ENCODE data around the gene IL12RB2.

IL12RB2 gene

DNA sequence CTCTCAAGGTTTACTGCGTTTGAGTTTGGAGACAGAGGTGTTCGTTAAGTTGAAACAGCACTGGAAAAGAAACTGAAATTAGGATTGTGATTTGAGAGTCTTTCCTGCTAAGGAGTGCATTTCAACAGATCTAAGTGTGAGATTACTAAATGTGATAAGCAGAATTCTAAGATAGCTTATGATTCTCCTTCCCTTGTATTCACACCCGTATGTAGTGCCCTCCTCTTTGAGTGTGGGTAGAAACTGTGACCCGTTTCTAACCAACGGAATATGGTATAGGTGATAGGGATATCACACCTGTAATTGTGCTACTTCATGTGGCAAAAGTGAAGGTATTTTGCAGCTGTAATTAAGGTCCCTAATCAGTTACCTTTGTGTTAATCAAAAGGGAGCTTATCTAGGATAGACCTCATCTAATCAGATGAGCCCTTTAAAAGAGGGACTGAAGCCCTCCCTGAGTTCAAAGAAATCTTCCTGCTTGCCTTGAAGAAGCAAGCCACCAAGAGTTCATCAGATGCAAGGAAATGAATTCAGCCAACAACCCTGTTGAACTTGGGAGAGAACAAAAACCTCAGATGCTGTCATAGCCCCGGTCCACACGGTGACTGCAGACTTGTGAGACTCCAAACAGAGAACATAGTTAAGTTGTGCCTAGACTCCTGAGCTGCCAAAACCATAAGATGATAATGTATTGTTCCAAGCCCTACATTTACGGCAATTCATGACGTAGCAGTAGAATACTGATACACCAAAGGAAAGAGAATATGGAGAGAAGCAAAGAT, 12.6 kb upstream of the IL12RB2 start:
- in situ Hi-C loops (cut with MboI; ENCODE audit: low sequenced_read_pairs): no loop called here

DNA sequence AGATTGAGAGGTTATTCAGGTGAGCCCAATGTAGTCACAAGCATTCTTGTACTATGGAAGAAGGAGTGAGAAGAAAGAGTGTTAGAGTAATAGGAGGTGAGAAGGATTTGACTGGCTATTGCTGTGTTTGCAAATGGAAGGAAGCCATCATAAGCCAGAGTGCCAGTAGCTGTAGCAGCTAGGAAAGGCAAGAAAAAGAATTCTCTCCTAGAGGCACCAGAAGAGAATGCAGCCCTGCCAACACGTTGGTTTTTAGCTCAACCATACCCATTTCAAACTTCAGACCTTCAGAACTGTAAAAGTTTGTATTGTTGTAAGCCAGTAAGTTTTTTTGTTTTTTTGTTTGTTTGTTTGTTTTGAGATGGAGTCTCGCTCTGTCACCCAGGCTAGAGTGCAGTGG, 8.9 kb upstream of the IL12RB2 start:
- no peak overlapping the region for H3K4me3 ChIP-seq
- no peak for DNase-seq (ENCODE audit: low spot score in 2 of 2)
- in situ Hi-C loops (cut with MboI; ENCODE audit: low sequenced_read_pairs): no loop called here

More for the DNA sequence above, 12.6 kb upstream of the IL12RB2 start:
- Histone ChIP-seq H3K4me3 (no peak overlapping the region), H3K9me3 (no peaks in the 10 kb centered on the region; the same call in 1 of the 2 replicates), H3K4me1 (no peaks in the 10 kb centered on the region), H3K36me3 (replicated peaks) (no peaks in the 10 kb centered on the region), H3K27me3 (ENCODE audit: low read depth) (no peaks in the 10 kb centered on the region)
- no peak for DNase-seq (ENCODE audit: low spot score in 2 of 2)

DNA sequence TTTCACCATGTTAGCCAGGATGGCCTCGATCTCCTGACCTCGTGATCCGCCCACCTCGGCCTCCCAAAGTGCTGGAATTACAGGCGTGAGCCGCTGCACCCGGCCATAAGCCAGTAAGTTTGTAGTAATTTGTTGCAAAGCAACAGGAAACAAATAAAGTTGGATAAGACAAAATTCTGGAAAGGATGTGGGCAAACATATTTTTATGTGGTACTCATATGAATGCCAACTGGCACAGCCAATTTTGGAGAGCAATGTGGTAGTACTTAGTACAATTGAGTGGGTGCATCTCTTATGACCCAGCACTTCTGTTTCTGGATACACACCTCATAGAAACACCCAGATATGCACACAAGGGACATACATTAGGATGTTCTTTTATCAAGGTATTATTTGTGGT, 8.4 kb upstream of the IL12RB2 start:
- H3K9me3 ChIP-seq: no peaks in the 10 kb centered on the region; the same call in 1 of the 2 replicates
- peaks cover 4% of the 10 kb centered on the region; the same call in 1 of the 2 replicates for H3K27me3 ChIP-seq (ENCODE audit: low read depth)
- no peaks in the 10 kb centered on the region for H3K4me1 ChIP-seq
- DNase-seq (ENCODE audit: low spot score in 2 of 2): no peak
- H3K36me3 ChIP-seq (replicated peaks): no peaks in the 10 kb centered on the region
- no peak overlapping the region for H3K4me3 ChIP-seq
- in situ Hi-C loops (cut with MboI; ENCODE audit: low sequenced_read_pairs): no loop called here

More for the DNA sequence above, 8.9 kb upstream of the IL12RB2 start:
- H3K27me3 ChIP-seq (ENCODE audit: low read depth): no peaks in the 10 kb centered on the region
- no peaks in the 10 kb centered on the region for H3K4me1 ChIP-seq
- H3K36me3 ChIP-seq (replicated peaks): no peaks in the 10 kb centered on the region
- H3K9me3 ChIP-seq: no peaks in the 10 kb centered on the region; the same call in 1 of the 2 replicates

DNA sequence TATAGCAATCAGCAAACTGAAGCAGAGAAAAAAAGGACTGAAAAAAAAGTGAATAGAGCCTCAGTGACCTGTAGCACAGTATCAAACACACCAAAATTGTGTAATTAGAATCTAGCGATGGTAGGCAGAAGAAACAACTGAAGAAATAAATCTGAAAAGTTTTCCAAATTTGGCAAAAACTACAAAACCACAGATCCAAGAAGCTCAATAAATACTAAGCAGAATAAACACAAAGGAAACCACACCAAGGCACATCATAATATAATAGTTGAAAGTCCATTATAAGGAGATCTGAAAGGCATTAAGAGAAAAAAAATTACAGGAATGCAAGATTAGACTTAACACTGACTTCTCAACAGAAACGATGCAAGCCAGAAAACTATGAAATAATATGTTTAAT, 7.1 kb upstream of the IL12RB2 start:
- in situ Hi-C loops (cut with MboI; ENCODE audit: low sequenced_read_pairs): no loop called here
- no peaks in the 10 kb centered on the region for H3K36me3 ChIP-seq (replicated peaks)
- H3K4me1 ChIP-seq: no peaks in the 10 kb centered on the region

DNA sequence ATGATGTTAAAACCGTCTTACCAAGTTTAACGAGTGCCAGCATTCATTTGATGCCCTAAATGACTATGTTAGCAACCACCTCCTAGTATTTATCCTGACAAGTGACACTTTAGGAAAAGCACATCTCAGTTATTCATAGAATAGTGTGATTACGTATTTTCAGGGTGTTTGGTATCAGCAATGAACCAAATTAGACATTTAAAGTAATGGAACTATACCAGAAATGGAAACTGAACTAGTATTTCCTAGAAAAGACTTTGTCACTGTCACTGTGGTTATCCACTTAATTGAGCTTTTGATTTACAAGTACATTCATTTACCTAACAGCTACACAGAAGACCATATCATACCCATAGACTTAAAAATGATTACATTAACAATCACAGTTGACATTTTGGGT, 3.6 kb upstream of the IL12RB2 start:
- Histone ChIP-seq H3K4me1 (no peaks in the 10 kb centered on the region), H3K4me3 (no peak overlapping the region), H3K36me3 (replicated peaks) (no peaks in the 10 kb centered on the region), H3K9me3 (no peaks in the 10 kb centered on the region; the same call in 1 of the 2 replicates), H3K27me3 (ENCODE audit: low read depth) (peaks cover 4% of the 10 kb centered on the region; the same call in 1 of the 2 replicates)
- no peak for DNase-seq (ENCODE audit: low spot score in 2 of 2)
- in situ Hi-C loops (cut with MboI; ENCODE audit: low sequenced_read_pairs): no loop called here

More for the DNA sequence above, 7.1 kb upstream of the IL12RB2 start:
- DNase-seq (ENCODE audit: low spot score in 2 of 2): no peak
- H3K9me3 ChIP-seq: no peaks in the 10 kb centered on the region; the same call in 1 of the 2 replicates
- peaks cover 4% of the 10 kb centered on the region; the same call in 1 of the 2 replicates for H3K27me3 ChIP-seq (ENCODE audit: low read depth)
- no peak overlapping the region for H3K4me3 ChIP-seq

DNA sequence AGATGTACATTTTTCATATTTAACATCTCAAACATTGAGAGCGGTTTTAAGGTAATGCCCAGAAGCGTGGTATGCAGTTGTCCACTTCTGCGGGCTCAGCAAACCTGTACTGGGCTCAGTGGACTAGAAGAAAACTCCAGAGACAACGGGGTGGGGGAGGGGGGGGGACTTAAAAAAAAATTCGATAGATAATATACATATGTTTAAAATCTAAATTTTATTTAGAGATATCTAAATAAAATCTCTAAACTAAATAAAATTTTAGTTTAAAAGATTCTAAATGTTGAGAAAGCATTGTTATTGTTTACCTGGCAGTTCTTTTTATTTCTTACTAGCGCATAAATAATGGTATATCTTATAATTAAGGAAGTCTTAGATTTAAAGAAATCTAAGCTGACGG, 1.1 kb upstream of the IL12RB2 start:
- H3K4me3 ChIP-seq: no peak overlapping the region
- in situ Hi-C loops (cut with MboI; ENCODE audit: low sequenced_read_pairs): no loop called here
- H3K9me3 ChIP-seq: no peaks in the 10 kb centered on the region
- H3K36me3 ChIP-seq (replicated peaks): no peaks in the 10 kb centered on the region
- no peak for DNase-seq (ENCODE audit: low spot score in 2 of 2)
- H3K4me1 ChIP-seq: no peaks in the 10 kb centered on the region
- H3K27me3 ChIP-seq (ENCODE audit: low read depth): peaks cover 4% of the 10 kb centered on the region; the same call in 1 of the 2 replicates

DNA sequence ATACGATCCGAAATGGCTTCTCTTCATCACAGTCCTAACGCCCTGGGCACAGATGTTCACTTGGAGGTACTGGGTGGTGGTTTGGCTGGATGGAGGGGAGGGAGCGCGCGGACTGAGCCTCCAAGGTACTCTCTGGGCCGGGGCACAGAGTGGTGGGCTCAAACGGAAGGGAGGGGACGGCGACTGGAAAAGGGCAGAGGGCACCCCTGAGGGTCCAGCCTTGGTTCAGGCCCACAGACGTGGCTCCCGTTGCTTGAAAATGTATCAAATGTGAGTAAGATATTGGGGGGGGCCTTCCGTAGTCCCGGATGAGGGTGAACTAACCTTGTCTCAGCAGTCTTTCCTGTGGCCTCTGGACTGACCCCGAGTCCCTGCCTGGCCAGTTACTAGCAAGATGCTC, 463 bp downstream of the IL12RB2 start:
- in situ Hi-C loops (cut with MboI; ENCODE audit: low sequenced_read_pairs): no loop called here
- Histone ChIP-seq H3K9me3 (no peaks in the 10 kb centered on the region), H3K4me3 (no peak overlapping the region; the same call in 1 of the 2 replicates), H3K27me3 (ENCODE audit: low read depth) (peaks cover 4% of the 10 kb centered on the region; the same call in 1 of the 2 replicates), H3K36me3 (replicated peaks) (no peaks in the 10 kb centered on the region), H3K4me1 (no peaks in the 10 kb centered on the region)
- DNase-seq (ENCODE audit: low spot score in 2 of 2): peak in 1 of 2 experiments; percentile 9

DNA sequence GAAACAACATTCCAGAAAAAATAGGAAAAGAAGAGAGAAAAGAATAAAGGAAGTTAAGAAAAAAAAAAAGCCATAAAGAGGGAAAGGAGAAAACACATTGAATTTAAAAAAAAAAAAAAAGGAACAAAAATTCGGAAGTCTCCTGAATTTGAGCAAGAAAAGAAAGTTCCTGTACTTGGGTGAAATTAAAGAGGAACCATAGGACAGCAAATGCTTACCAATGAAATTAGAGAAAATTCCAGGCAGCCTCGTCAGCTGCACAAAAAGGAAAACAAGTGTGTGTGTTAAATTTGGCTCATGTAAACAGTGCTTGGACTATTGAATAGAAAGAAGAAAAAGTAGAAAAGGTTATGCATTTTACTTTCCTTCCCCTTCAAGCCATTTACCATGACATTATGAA, 4.9 kb downstream of the IL12RB2 start:
- in situ Hi-C loops (cut with MboI; ENCODE audit: low sequenced_read_pairs): no loop called here
- DNase-seq (ENCODE audit: low spot score in 2 of 2): no peak
- H3K36me3 ChIP-seq (replicated peaks): no peaks in the 10 kb centered on the region

DNA sequence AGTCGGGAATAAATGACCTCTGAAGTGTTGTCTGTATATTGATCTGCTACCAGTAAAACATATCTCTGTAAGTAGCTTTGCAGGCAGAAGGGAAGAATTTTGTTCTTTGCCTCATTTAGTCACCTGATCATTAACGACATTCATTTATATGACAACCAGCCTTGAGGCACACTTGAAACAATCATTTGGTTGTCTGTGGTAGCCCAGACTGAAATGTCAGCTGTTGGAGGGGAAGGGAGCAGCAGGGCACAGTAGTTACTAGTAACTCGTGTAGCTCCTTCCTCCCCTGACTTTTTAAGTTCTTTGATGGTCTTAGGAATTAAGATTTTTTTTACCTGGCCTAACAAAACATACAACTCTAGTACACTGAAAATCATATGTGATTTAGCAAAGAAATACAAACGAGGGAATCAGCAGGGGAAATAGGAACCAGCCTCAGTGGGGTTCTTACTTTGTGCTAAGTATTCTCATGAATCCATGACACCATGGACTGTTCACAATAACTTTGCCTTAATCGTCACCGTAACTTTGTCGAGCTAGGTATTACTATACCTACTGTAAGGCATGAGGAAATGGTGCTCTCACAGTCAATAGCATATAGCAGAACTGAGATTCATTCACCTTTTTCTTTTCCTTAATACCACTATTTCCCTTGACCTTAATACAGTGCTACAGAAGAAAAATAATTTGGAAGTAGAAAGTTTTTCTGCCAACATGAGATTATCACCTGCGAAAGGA, 6.4 kb downstream of the IL12RB2 start:
- Histone ChIP-seq H3K4me1 (no peaks in the 10 kb centered on the region), H3K36me3 (replicated peaks) (no peaks in the 10 kb centered on the region), H3K4me3 (no peak overlapping the region), H3K9me3 (no peaks in the 10 kb centered on the region), H3K27me3 (ENCODE audit: low read depth) (no peaks in the 10 kb centered on the region)
- in situ Hi-C loops (cut with MboI; ENCODE audit: low sequenced_read_pairs): no loop called here
- no peak for DNase-seq (ENCODE audit: low spot score in 2 of 2)

More for the DNA sequence above, 4.9 kb downstream of the IL12RB2 start:
- no peaks in the 10 kb centered on the region for H3K9me3 ChIP-seq
- H3K4me3 ChIP-seq: no peak overlapping the region
- H3K27me3 ChIP-seq (ENCODE audit: low read depth): no peaks in the 10 kb centered on the region
- no peaks in the 10 kb centered on the region for H3K4me1 ChIP-seq

DNA sequence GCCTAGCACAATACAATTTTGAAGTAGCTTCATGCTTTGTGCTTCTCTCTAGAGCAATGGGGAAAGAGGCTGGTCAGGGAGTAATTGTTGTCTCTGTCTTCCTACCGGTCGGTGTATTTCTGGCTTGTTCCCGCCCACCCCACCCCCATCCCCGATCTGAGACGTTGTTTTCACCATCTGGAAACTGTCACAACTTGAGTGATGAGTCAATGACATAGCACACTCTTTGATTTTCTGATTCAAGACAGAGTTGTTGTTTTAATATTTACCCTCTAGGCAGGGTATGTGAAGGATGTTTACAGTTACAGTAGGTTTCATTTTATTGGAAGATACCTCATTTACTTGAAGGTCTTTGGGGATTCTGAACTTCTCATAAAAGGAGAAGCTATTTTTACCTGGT, 7.0 kb downstream of the IL12RB2 start:
- H3K4me1 ChIP-seq: no peaks in the 10 kb centered on the region
- no peaks in the 10 kb centered on the region for H3K27me3 ChIP-seq (ENCODE audit: low read depth)
- no peak for DNase-seq (ENCODE audit: low spot score in 2 of 2)
- H3K36me3 ChIP-seq (replicated peaks): no peaks in the 10 kb centered on the region
- no peaks in the 10 kb centered on the region for H3K9me3 ChIP-seq
- in situ Hi-C loops (cut with MboI; ENCODE audit: low sequenced_read_pairs): no loop called here
- H3K4me3 ChIP-seq: no peak overlapping the region

DNA sequence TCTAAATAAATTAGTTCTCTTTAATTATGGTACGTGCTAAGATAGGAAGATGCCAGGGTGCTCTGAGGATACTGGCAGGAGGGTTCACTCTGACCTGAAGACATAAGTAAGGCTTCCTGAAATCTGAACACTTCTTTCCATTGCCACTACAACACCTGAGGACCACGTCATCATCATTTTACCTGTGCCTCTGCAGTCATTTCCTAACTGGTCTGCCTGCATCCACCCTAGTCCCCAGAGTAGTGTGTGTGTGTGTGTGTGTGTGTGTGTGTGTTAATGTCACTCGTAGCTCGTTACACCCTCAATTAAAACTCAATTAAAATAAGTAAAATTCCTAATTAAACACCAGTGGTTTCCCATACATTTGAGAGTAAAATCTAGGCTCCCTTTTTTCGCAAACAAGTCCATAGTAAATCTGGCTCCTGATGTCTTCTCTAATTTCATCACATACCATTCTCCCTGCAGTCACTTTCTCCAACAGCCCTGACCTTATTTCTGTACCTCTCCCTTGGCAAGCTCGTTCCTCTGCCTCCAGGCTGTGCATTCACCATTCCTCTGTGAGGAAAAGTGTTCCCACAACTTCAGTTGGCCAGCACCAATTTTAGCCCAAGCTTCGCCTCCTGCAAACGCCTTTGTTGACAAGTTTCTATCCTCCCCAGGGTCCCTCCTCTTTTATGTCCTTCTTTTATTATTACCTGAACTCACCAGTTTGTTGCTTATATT, 8.7 kb downstream of the IL12RB2 start:
- in situ Hi-C loops (cut with MboI; ENCODE audit: low sequenced_read_pairs): no loop called here
- H3K9me3 ChIP-seq: no peaks in the 10 kb centered on the region
- H3K36me3 ChIP-seq (replicated peaks): no peaks in the 10 kb centered on the region
- DNase-seq (ENCODE audit: low spot score in 2 of 2): no peak
- no peak overlapping the region for H3K4me3 ChIP-seq
- no peaks in the 10 kb centered on the region for H3K4me1 ChIP-seq
- H3K27me3 ChIP-seq (ENCODE audit: low read depth): no peaks in the 10 kb centered on the region

DNA sequence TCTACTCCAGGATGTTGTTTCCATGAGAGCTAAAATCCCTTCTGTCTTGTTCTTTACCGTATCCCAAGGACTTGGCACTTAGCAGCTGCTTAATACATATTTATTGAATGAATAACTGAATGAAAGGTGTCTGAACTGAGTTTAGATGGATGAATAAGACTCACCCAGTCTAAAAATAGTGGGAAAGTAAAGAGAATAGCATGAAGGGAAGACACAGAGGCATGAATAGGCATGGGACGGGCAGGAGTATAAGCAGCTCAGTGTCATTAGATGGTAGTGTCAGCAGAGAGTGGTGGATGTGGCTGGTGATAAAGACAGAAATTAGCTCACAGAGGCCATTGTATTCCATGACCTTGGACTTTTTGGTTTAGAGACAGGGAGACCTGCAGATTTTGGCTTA, 9.2 kb downstream of the IL12RB2 start:
- Histone ChIP-seq H3K4me1 (no peaks in the 10 kb centered on the region), H3K9me3 (no peaks in the 10 kb centered on the region), H3K36me3 (replicated peaks) (no peaks in the 10 kb centered on the region), H3K27me3 (ENCODE audit: low read depth) (no peaks in the 10 kb centered on the region), H3K4me3 (no peak overlapping the region)
- DNase-seq (ENCODE audit: low spot score in 2 of 2): no peak
- in situ Hi-C loops (cut with MboI; ENCODE audit: low sequenced_read_pairs): no loop called here

DNA sequence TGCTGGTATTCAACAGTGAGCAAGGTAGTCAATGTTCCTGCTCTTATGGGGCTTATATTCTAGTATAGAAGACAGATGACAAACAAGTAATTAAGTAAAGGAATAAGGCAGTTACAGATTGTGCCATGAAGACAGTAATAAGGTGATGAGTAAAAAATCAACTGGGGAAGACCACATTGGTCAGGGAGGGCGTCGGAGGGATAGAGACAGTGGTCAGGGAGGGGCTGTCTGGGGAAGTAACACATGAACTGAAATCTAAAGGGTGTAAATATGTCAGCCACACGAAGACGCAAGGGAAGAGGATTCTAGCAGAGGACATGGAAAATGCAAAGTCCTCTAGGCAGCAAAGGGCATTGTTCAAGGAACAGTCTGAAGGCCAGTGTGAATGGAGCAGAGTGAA, 10.1 kb downstream of the IL12RB2 start:
- H3K36me3 ChIP-seq (replicated peaks): no peaks in the 10 kb centered on the region

More for the DNA sequence above, 10.1 kb downstream of the IL12RB2 start:
- no peaks in the 10 kb centered on the region for H3K4me1 ChIP-seq
- H3K27me3 ChIP-seq (ENCODE audit: low read depth): no peaks in the 10 kb centered on the region
- H3K4me3 ChIP-seq: no peak overlapping the region
- DNase-seq (ENCODE audit: low spot score in 2 of 2): no peak
- H3K9me3 ChIP-seq: no peaks in the 10 kb centered on the region
- in situ Hi-C loops (cut with MboI; ENCODE audit: low sequenced_read_pairs): no loop called here

Data from HAP-1 (cell line).